ENCODE measurements around the gene GAS7.
A peak's percentile ranks its signal among the peaks of the same experiment; 100 is the strongest.

DNA sequence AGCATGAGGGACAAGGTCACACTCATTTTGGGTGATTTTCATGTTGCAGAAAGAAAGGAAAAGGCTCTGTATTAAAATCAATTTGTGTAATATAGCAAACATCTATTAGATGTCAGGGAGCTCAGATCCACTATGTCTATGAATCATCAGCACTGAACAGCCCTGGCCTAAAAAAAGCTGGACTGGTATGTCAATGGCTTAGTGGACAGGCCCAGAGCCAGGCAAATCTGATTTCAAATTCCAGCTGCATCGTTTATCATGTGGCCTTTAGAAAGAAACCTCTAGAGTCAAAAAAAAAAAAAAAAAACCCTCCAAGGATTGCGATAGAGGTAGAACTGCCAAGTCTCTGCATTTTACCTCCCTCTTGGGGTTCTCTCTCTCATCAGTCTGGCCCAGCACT lies 5.4 kb downstream of the GAS7 start:
- TF ChIP-seq, protein P1, sequence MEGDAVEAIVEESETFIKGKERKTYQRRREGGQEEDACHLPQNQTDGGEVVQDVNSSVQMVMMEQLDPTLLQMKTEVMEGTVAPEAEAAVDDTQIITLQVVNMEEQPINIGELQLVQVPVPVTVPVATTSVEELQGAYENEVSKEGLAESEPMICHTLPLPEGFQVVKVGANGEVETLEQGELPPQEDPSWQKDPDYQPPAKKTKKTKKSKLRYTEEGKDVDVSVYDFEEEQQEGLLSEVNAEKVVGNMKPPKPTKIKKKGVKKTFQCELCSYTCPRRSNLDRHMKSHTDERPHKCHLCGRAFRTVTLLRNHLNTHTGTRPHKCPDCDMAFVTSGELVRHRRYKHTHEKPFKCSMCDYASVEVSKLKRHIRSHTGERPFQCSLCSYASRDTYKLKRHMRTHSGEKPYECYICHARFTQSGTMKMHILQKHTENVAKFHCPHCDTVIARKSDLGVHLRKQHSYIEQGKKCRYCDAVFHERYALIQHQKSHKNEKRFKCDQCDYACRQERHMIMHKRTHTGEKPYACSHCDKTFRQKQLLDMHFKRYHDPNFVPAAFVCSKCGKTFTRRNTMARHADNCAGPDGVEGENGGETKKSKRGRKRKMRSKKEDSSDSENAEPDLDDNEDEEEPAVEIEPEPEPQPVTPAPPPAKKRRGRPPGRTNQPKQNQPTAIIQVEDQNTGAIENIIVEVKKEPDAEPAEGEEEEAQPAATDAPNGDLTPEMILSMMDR (IDR thresholded peaks at IDR 0.05) = no peak
- TF ChIP-seq POLR2AphosphoS5 (IDR thresholded peaks at IDR 0.05) (peak in 1 of 3 donors; percentile 5), POLR2A (IDR thresholded peaks at IDR 0.05) (no peak)

Measured in stomach (tissue), 4 donors.